ENCODE measurements around the gene KRT8.
"Not testable (repeated sequence)": the region's sequence is repeated elsewhere in the genome, so short reads cannot be mapped to it uniquely, and the experiment has no call there.

Gene KRT8

DNA sequence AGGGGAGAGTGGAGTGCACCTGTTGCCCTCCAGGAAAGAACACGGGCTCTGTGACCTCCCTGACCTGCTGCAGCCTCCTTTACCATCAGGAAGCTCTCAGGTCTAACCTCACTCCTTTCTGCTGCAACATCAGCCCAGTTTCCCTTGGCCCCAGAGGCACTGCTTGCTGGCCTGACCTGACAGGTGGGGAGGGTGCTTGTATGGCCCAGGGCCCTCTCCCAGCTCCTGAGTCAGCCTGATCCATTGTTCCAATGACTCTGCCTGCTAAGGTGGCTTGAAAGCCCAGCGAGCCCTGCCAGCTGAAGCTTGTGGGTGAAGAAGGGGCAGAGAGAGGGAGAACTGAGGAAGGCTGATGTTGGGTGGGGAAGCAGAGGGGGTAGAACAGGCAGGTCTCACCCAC lies 42.9 kb downstream of the KRT8 start:
- no peaks in the 10 kb centered on the region for H3K9me3 Mint-ChIP-seq
- peak overlapping the region; percentile 14 for H3K27ac Mint-ChIP-seq
- H3K4me3 Mint-ChIP-seq = no peak overlapping the region
- H3K4me1 Mint-ChIP-seq = no peaks in the 10 kb centered on the region
- H3K27me3 Mint-ChIP-seq (ENCODE audit: low read depth, poor library complexity) = peaks cover 2% of the 10 kb centered on the region
- DNase-seq = no peak
- TF ChIP-seq, protein P1, sequence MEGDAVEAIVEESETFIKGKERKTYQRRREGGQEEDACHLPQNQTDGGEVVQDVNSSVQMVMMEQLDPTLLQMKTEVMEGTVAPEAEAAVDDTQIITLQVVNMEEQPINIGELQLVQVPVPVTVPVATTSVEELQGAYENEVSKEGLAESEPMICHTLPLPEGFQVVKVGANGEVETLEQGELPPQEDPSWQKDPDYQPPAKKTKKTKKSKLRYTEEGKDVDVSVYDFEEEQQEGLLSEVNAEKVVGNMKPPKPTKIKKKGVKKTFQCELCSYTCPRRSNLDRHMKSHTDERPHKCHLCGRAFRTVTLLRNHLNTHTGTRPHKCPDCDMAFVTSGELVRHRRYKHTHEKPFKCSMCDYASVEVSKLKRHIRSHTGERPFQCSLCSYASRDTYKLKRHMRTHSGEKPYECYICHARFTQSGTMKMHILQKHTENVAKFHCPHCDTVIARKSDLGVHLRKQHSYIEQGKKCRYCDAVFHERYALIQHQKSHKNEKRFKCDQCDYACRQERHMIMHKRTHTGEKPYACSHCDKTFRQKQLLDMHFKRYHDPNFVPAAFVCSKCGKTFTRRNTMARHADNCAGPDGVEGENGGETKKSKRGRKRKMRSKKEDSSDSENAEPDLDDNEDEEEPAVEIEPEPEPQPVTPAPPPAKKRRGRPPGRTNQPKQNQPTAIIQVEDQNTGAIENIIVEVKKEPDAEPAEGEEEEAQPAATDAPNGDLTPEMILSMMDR (IDR thresholded peaks at IDR 0.05) = no peak
- no peaks in the 10 kb centered on the region for H3K36me3 Mint-ChIP-seq (ENCODE audit: low read depth)

DNA sequence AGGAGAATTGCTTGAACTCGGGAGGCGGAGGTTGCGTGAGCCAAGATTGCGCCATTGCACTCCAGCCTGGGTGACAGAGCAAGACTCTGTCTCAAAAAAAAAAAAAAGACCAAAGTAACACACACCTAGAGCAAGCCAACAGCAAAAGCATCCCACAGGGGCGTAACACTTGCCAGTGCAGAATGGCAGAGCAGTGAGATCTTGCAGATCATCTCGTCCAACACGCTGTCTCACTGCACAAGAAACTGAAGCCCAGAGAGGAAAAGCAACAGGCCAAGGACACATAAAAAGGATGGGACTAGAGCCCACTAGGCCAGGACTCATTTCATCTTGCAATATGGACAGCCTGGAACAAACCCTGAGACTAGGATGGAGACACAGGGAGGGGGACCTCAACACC lies 43.4 kb downstream of the KRT8 start:
- H3K27me3 Mint-ChIP-seq (ENCODE audit: low read depth, poor library complexity) = peaks cover 2% of the 10 kb centered on the region
- H3K9me3 Mint-ChIP-seq = no peaks in the 10 kb centered on the region
- no peaks in the 10 kb centered on the region for H3K36me3 Mint-ChIP-seq (ENCODE audit: low read depth)

DNA sequence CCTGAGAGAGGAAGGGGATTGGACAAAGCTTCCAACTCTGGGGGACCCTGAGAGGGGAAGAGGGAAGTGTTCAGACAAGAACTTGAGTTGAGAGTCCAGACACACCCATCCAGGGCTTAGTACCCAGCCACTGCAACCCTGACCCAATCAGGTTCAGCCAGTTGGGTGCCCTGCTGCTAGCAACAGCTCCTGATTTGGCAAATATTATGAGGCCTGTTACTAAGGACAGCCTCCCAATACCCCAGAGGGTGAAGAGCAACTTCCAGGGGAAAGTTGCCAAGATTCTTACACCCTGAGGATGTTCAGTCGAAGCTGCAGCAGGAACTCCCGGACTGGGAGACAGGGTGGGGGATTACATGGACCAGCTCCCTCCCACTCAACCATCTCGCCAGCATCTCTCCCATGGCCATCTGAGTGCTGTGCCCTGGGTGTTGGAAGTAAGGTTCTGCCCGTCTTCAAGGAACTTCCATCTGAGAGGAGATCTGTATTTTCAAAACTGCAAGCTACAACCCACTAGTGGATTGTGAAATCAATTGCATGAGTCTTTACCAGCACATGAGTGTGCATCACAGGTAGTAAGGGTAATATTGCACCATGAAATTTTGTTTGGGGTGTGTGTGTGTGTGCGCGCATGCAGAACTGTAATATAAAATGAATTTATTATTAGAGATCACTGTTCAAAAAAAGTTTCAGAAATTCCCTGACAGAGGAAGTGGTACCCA lies 44.6 kb downstream of the KRT8 start:
- H3K4me3 Mint-ChIP-seq = no peak overlapping the region
- H3K27ac Mint-ChIP-seq = no peak overlapping the region
- no peaks in the 10 kb centered on the region for H3K36me3 Mint-ChIP-seq (ENCODE audit: low read depth)
- peaks cover 4% of the 10 kb centered on the region for H3K9me3 Mint-ChIP-seq
- TF ChIP-seq, protein P1 (IDR thresholded peaks at IDR 0.05) = no peak
- peaks cover 2% of the 10 kb centered on the region for H3K27me3 Mint-ChIP-seq (ENCODE audit: low read depth, poor library complexity)
- H3K4me1 Mint-ChIP-seq = no peaks in the 10 kb centered on the region
- DNase-seq = no peak

More for the DNA sequence above, 43.4 kb downstream of the KRT8 start:
- no peak for DNase-seq
- TF ChIP-seq, protein P1 (IDR thresholded peaks at IDR 0.05) = no peak
- Mint-ChIP-seq H3K4me1 (no peaks in the 10 kb centered on the region), H3K27ac (no peak overlapping the region), H3K4me3 (no peak overlapping the region)

DNA sequence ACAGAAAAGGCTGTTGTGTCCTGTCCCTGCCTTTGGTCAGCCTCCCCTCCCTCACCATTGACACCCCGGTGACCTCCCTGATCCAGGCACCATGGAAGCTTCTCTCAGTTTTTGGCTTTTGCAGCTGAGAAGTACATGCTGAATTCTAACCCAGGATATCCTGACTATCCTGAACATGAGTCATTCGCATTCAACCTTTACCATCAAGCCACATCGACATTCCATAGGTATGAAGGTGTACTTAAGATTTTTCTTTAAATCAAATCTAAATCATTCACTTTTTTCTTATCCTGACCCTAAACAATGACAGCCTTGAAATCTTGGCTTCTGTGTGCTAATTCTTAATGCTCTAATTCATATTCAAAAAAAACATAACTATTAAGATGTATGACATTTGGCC lies 47.4 kb downstream of the KRT8 start:
- Mint-ChIP-seq H3K27me3 (ENCODE audit: low read depth, poor library complexity) (peaks cover 6% of the 10 kb centered on the region), H3K4me3 (no peak overlapping the region), H3K27ac (no peak overlapping the region), H3K9me3 (peaks cover 14% of the 10 kb centered on the region), H3K4me1 (no peaks in the 10 kb centered on the region), H3K36me3 (ENCODE audit: low read depth) (no peaks in the 10 kb centered on the region)
- TF ChIP-seq, protein P1 (IDR thresholded peaks at IDR 0.05) = no peak
- DNase-seq = no peak

DNA sequence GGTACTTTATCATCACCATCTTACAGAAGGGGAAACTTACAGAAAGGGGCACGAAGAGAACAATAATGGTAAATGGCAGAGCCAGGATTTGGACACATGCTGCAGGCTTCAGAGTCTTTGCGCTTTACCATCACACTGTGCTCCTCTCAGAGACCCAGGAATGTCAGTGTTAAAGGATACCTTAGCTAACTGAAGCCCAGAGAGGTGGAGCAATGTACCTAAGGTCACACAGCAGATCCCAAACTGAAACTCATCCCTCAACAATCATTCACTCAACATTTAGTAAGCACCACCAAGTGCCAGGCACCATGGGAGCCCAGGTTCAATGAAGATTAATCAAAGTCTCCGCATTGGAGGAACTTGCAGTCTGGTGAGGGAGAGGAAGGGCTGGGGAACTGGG lies 48.1 kb downstream of the KRT8 start:
- H3K36me3 Mint-ChIP-seq (ENCODE audit: low read depth) = no peaks in the 10 kb centered on the region
- no peaks in the 10 kb centered on the region for H3K4me1 Mint-ChIP-seq

DNA sequence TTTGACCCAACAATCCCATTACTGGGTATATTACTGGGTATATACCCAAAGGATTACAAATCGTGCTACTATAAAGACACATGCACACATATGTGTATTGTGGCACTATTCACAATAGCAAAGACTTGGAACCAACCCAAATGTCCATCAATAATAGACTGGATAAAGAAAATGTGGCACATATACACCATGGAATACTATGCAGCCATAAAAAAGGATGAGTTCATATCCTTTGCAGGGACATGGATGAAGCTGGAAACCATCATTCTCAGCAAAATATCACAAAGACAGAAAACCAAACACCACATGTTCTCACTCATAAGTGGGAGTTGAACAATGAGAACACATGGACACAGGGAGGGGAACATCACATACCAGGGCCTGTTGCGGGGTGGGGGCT lies 48.8 kb downstream of the KRT8 start:
- peaks cover 13% of the 10 kb centered on the region for H3K27me3 Mint-ChIP-seq (ENCODE audit: low read depth, poor library complexity)
- not testable (repeated sequence) for H3K36me3 Mint-ChIP-seq (ENCODE audit: low read depth); H3K4me1 Mint-ChIP-seq; DNase-seq; H3K4me3 Mint-ChIP-seq; H3K27ac Mint-ChIP-seq
- H3K9me3 Mint-ChIP-seq = peaks cover 14% of the 10 kb centered on the region

More for the DNA sequence above, 48.1 kb downstream of the KRT8 start:
- TF ChIP-seq, protein P1 (IDR thresholded peaks at IDR 0.05) = no peak
- Mint-ChIP-seq H3K9me3 (peaks cover 14% of the 10 kb centered on the region), H3K27me3 (ENCODE audit: low read depth, poor library complexity) (peaks cover 12% of the 10 kb centered on the region), H3K27ac (no peak overlapping the region), H3K4me3 (no peak overlapping the region)
- no peak for DNase-seq
